HG03196 (cell line): ENCODE data around the gene PFKL.
"Not testable (repeated sequence)": the region's sequence is repeated elsewhere in the genome, so short reads cannot be mapped to it uniquely, and the experiment has no call there.

Experiments used
- ATAC-seq: cut with Tn5 transposase; IDR thresholded peaks from one replicate; pipeline ENCODE4 v1.9.1; 2021; ENCODE audit not compliant: unreplicated experiment

Gene PFKL

DNA sequence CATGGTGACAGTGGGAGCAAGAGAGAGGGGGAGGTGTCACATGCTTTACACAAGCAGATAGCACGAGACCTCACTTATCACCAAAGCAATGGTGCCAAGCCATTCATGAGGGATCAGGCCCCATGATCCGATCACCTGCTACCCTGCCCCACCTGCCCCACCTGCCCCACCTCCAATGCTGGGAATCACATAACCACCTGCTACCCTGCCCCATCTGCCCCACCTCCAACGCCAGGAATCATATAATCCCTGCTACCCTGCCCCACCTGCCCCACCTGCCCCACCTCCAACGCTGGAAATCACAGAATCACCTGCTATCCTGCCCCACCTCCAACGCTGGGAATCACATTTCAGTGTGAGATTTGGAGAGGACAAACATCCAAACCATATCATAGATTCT is 24.8 kb upstream of the PFKL start:
- ATAC-seq, result no peak

DNA sequence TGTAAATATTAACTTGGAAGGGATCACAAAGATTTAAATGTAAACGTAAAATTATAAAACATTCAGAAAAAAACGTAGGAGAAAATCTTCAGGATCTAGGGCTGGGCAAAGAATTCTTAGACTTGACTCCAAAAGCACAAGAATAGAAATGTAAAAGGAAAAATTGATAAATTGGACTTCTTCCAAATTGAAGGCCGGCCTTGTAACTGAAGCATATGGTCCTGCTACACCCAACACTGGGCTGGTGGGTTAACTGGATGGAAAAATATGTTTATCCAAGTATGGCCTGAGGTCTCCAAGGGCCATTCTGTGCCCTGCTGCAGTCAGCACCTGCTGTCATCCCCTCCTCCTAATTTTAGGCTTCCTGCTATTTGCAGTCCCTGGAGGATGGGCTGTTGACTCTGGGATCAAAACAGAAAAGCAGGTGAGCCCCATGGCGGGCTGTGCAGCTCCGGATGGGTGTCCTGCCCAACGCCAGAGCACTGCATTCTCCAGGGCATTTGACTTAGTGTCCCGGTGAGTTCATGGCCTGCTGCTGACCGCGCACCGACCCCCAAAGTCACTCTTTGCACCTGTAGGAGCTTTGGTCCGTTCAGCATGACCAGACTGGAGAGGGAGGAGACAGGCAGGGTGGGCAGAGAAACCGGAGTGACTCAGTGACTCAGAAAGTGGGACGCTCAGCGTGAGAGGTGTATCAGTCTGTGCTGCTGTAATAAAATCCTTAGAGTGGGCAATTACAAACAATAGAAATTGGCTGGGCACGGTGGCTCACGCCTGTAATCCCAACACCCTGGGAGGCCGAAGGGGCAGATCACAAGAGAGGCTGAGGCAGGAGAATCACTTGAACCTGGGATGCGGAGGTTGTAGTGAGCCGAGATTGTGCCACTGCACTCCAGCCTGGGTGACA is 20.2 kb upstream of the PFKL start:
- ATAC-seq, result no peak

DNA sequence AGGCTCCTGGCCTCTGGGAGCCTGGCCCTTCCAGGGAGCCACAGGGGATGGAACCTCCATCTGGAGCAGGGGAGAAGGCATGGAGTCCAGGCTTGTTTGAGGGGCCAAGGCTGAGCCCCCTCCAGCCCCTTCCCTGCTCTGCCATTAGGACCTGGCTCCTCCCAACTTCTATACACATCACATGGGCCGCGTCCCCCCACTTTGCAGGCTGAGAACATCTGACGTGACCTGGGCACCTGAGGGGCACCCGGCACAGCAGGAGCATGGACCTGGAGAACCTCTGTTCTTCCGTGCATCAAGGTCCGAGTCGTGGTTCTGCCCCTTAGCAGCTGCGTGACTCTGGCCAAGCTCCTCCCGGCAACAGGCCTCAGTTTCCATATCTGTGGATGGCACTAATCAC is 18.1 kb upstream of the PFKL start:
- no peak for ATAC-seq

DNA sequence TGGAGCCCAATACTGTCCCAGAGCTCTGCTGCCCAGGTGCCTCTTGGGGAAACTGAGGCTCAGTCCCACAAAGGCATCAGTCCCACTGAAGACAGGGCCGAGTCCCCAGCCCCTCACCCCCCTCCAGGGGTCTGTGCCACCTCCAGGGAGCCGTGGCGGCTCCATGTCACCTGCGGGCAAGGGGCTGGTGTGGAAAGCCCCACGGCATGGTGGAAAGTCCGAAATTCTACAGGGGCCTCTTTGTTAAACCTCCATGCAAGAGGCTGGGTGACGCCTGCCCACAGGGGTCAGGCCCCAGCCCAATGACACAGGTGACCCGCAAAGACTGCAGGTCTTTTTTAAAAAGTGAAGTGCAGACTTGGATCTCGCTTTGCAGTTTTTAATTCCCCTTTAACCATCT is 17.5 kb upstream of the PFKL start:
- no peak for ATAC-seq

DNA sequence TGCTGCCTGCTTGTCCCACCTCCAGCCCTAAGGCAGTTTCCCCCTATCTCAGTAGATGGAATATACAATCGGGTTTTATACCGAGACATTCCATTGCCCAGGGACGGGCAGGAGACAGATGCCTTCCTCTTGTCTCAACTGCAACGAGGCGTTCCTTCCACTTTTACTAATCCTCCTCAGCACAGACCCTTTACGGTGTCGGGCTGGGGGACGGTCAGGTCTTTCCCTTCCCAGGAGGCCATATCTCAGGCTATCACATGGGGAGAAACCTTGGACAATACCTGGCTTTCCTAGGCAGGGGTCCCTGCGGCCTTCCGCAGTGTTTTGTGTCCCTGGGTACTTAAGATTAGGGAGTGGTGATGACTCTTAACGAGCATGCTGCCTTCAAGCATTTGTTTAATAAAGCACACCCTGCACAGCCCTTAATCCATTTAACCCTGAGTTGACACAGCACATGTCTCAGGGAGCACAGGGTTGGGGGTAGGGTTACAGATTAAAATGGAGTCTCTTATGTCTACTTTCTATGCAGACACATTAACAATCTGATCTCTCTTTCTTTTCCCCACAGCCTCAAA is 16.6 kb upstream of the PFKL start:
- not testable (repeated sequence) for ATAC-seq

DNA sequence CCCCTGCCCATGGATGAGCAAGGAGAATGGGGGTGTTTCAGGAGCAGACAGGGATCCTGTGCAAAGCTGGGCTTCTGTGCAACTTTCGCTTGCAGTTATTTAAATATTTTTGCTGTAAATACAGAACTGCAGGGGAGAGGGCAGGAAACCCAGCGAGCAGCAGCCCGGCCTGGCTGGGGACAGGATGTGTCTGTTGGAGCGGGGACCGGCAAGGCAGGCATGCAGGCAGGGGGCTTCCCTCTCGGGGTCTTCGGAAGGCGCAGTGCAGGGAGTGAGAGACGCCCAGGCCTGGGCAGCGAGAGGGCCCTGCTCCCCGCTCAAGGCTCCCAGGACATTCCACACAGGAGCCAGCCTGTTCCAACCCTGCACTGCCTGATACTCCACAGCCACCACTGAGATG is 15.9 kb upstream of the PFKL start:
- ATAC-seq, result no peak

DNA sequence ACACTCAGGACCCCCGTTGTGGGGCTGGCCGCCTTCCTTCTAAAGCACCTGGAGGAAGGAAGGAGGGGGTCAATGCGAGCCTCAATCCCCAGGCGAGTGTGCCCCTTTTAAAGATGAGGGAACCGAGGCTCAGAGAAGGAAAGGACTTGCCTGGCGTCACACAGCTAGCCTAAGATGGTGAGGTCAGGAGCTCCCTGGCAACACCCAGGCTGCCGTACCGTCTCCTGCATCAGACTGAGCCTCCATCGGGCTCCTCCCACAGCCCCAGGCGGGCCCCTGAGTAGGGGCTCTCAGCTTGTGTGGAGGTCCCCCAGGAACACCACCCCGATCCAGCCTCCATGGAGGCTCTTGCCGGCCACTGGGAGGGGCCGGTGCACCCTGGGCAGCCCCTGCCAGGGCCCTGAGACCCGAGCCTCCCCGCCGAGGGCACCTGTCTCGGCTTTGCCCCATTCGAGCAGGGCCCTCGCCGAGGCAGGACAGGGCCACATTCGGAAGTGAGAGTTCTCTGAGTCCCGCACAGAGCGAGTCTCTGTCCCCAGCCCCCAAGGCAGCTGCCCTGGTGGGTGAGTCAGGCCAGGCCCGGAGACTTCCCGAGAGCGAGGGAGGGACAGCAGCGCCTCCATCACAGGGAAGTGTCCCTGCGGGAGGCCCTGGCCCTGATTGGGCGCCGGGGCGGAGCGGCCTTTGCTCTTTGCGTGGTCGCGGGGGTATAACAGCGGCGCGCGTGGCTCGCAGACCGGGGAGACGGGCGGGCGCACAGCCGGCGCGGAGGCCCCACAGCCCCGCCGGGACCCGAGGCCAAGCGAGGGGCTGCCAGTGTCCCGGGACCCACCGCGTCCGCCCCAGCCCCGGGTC is 14.5 kb upstream of the PFKL start, which contains the start of gene AIRE:
Gene AIRE (plus strand): TSS at position 739 of the 855 bp plus-strand sequence. CDS start 131 bp downstream, outside the sequence.
- no peak for ATAC-seq

DNA sequence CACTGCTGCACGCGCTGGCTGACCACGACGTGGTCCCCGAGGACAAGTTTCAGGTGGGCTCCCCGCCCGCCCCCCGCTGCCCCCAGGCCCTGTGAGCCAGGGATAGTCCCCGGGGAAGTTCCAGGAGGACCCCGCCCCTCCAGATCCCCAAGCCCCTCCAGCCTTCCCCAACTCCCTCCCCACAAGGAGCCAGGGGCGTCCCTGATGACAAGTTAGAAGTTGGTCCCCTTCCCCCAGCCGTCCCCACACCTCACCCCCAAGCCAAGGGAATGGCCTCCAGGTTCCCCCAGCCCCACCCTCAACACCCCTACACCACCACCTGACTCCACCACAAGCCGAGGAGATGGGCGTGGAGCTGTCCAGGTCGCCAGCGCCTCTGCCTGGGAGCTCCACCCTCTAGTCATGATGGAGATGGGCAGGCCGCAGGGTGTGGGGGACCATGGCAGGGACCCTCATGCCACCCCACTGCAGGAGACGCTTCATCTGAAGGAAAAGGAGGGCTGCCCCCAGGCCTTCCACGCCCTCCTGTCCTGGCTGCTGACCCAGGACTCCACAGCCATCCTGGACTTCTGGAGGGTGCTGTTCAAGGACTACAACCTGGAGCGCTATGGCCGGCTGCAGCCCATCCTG is 13.7 kb upstream of the PFKL start:
- ATAC-seq, result no peak

DNA sequence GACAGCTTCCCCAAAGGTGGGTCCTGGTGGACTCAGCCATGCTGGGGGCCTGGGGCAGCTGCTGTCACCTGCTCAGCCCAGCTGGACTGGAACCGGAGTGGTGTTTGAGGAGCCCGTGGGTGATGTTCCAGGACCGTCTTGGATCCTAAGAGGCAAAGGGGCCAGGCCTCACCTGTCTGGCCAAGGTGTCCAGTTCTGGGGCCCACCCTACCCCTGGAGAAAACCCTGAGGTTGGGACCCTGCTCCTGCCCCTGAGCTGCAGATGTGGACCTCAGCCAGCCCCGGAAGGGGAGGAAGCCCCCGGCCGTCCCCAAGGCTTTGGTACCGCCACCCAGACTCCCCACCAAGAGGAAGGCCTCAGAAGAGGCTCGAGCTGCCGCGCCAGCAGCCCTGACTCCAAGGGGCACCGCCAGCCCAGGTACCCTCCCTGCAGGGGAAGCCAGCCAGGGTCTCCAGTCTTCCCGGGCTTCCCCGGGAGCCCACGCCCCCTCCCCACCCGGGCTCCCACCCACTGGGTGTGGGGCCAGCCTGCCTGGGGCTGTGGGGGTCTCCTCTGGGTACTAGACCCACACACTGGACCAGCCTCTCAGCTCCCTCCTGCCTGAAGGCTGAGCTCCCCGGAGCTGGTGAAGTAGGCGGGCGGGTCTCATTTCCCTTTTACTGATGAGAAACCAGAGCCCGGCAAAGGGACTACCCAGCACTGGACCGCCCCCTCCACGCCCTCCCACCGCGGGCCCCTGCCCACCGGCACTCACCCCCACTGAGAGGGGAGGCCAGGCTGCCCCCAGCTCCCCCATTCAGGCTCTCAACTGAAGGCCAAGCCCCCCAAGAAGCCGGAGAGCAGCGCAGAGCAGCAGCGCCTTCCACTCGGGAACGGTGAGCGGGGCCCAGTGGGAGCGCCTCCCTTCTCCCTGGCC is 12.9 kb upstream of the PFKL start:
- no peak for ATAC-seq

DNA sequence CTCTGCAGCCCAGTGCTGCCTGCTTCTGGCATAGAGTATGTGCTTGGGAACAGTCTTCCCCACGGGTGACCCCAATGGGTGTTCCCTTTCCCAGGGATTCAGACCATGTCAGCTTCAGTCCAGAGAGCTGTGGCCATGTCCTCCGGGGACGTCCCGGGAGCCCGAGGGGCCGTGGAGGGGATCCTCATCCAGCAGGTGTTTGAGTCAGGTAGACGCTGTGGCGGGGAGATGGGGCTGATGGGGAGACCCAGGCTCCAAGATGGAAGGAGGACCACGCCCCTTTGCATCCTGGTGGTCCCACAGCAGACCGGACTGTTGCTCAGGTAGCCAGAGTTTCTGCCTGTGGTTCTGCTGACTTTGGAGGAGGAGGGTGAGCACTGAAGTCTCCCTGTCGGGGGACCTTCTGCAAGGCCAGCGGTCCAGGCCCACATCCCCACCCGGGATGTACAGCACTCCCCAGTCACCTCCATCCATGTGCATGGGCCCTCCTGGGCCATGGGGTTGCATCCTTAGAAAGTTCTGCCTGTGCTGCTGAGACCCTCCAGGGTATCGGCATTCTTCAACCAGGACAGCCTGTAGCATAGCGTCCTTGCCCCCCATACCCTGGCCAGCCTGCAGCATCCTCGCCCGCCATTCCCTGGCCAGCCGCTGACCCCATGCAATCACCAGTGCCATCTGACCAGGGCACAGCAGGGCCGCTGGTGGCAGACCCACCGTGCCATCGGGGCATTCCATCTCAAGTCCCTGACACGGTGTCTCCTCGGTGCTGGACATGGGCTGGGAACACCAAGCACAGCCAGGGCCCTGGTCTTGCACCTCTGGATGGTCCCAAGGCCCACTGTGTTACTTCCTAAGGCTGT is 11.4 kb upstream of the PFKL start:
- ATAC-seq, result no peak

DNA sequence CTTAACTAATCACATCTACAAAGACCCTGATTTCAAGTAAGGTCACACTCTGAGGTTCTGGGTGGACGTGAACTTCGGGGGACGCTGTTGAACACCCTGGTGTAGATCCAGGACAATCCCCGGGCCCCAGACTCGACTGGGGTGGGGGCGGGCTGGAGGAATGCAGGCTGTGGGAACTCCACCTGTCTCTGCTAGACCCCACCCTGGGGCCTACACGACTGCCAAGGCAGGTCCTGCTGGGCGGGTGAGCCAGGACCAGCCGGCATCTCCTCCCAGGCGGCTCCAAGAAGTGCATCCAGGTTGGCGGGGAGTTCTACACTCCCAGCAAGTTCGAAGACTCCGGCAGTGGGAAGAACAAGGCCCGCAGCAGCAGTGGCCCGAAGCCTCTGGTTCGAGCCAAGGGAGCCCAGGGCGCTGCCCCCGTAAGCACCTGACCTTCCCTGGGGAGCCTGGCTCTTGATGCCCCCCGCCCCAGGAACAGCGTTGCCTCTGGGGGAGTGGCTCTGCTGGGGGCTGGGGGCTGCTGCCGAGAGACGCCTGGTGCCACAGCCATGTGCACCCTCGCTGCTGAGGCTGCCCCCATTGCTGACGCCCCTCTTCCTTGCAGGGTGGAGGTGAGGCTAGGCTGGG is 10.4 kb upstream of the PFKL start:
- no peak for ATAC-seq

DNA sequence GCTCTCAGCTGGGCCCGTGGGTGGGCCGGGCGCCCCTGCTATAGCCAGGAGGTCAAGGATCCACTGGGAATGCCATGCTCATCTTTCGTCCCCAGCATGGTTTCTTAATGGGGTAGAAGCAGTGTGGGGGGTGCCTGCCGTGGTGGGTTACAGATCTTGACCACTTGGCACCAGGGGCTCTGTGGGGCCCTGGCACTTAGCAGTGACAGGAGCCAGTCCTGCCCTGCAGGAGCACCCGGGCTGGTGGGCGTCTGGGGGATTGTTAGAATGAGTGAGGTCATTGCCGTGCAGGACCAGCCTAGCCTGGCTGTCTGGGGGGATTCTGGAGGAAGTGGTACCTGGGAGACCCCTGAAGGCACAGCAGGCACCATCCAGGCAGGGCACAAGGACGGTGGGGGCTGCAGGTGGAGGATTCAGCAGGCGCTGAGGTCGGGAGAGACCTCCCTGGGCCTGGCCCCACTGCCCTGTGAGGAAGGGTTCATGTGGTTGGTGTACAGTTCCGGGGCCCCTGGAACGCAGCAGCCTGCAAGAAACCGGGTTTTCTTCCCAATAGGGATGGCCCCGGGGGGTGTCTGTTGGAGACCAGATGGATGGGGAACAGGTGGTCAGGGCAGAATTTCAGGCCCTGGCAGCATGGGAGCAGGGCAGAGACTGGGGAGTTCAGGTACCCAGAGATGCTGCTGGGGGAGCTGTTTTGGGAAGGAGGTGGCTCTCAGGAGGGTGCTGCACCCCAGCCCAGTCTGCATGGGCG is 9.4 kb upstream of the PFKL start:
- no peak for ATAC-seq

DNA sequence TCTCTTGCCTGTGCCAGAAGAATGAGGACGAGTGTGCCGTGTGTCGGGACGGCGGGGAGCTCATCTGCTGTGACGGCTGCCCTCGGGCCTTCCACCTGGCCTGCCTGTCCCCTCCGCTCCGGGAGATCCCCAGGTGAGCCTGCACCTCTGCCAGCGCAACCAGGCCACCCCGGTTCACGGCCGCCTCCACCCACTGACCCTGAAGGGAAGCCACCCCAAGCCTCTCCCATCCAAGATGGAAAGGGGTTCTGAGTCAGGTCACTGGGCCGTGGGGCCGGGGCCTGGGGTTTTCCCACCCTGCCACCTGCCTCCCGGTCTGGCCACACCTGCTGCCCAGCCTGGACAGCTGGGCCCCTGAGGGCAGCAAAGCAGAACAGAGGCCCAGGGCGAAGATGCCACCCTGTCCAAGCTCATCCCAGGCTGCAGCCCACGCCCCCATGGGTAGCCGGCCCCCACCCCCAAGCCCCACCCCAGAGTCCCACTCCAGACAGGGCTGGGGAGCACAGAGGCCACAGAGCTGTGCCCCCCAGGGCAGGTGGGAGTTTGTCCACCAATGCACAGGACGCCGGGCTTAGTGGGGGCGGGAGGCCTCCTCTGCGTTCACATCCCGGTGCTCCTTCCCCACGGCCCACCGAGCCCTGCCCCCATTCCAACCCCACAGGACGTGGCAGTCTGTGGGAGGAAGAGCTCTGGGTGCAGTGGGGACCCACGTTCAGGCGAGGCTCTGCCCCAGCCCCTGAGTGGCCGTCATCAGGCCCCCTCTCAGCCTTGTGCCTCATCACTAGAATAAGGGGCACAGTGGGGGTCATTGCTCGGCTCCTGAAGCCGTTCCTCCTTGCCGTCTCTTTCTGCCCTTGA is 8.5 kb upstream of the PFKL start:
- no peak for ATAC-seq

DNA sequence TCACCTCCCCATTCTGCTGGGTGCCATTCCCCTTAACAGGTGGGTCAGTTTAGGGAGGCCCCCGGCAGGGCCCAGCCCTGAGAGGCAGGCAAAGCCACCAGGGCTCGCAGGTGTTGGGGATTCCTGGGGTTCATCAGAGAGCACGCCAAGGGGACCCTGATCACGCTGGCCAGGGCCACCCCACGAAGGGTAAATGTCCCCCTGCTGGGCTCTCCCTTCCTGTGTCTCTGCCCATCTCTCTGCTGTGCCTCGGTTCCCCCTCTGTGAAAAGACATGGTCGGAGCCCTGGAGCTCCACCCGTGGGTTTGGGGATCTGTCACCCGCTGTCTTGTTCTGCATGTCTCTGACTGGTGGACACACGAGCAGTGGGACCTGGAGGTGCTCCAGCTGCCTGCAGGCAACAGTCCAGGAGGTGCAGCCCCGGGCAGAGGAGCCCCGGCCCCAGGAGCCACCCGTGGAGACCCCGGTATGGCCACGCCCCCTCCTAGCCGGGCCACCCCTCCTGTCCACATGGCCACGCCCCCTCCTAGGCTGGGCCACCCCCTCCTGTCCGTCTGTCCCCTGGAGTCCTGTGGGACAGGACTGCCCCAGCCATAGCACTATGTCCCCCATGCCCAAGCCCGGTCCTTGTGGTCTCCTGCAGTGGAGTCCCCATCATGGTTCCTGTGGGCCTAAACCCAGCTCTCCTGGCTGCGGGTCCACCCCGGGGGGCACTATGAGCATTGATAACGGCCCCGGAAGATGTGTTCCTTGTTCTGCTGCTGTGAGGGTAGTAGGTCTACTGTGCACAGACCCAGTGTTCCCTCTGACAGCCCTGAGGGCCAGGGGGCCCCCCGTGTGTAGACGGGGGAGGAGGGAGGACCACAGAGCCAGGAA is 7.7 kb upstream of the PFKL start:
- ATAC-seq, result no peak

DNA sequence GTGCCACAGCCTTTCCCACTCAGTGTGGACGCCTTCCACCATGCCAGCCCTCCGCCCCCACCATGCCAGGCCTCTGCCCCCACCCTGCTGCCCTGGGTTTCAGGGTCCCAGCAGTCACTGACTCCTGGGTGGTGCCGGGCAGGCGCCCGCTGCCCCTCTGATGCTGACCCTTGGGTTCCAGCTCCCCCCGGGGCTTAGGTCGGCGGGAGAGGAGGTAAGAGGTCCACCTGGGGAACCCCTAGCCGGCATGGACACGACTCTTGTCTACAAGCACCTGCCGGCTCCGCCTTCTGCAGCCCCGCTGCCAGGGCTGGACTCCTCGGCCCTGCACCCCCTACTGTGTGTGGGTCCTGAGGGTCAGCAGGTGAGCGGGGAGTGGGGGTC is 7.0 kb upstream of the PFKL start:
- no peak for ATAC-seq

DNA sequence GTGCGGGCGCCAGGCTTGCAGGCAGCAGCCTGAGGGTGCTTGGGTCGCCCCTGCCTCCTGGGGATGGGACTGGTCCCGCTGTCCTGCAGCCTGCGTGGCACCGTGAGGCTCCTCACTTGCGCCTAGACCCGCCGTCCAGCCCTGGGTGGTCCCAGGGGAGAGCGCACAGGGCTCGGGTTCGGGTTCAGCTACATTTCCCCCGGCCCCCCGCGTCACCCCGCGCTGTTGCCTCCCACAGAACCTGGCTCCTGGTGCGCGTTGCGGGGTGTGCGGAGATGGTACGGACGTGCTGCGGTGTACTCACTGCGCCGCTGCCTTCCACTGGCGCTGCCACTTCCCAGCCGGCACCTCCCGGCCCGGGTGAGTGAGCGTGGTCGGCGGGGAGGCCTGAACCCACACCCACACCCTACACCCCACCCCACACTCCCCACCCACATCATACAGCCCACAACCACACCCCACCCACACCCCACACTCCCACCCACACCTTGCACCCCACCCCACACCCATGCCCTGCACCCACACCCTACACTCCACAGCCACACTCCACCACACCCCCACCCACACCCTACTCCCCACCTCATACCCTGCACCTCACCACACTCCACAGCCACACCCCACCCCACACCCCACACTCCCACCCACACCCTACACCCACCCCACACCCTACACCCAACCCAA is 6.2 kb upstream of the PFKL start:
- ATAC-seq, result no peak
